ENCODE results near the gene ESR2. TPM values are rescaled to one million over a fixed set of nuclear protein-coding genes. Genes with fewer than 3 reads are reported as not detected.

The ESR2 gene
- total and polyA plus RNA-seq, 2 of the 8 experiments (the other 6 are each of a cell fraction or from before 2014, with no cell fraction given) = 0.19 to 0.23 TPM

DNA sequence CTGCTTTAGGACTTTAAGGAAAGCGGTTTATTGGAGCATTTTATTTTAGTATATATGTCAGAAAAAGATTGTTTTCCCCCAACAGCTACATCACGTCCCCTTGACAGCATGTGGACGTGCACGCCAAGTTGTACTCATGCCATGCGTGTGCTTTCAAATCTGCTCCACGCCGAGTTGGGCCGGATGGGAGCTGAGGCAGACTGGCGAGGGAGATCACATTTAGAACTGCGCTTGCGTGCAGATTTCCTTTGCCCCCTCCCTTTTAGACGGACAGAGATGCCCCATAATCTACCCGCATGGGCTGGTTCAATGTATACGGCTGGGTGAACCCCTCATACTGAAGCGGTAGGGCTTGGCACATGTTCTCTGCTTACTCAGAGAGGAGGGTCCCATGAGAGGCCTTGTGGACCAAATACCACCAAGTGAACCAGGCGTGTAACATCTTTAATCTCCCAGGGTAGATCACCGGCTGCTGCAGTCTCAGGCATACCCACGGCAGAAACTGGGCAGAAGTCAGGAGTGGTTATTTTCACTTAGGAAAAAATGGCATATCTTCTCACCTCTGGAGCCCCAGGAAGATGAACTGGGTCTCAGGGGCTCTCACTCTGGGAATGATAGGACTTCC, 92.1 kb downstream of the ESR2 start:
- Histone ChIP-seq H3K79me2 (ENCODE audit: control insufficient read depth in 1 of 2, insufficient read depth in 2 of 2, low read length in 2 of 2) (peaks cover 0 to 5% of the 10 kb centered on the region in 2 experiments; a peak in 1 of 4 replicates), H2AFZ (ENCODE audit: low read length) (no peak overlapping the region), H2BK120ac (replicated peaks; ENCODE audit: low read depth, low read length) (no peak overlapping the region), H3K4me3 (ENCODE audit: extremely low read depth in 1 of 4, insufficient read depth in 2 of 4, low read depth in 3 of 4, low read length in 4 of 4) (no peak overlapping the region), H3K4ac (replicated peaks; ENCODE audit: insufficient read length, low read depth, low read length) (no peak overlapping the region), H3K4me2 (ENCODE audit: insufficient read depth in 1 of 2, low read depth in 2 of 2, low read length in 2 of 2) (no peak overlapping the region), H3K9ac (replicated peaks in 1 of 4; ENCODE audit: extremely low read depth in 1 of 4, low read depth in 3 of 4, low read length in 3 of 4) (no peak overlapping the region), H3K4me1 (replicated peaks in 1 of 4; ENCODE audit: control insufficient read depth in 3 of 4, insufficient read depth in 4 of 4, low read length in 3 of 4) (peaks cover 3 to 14% (median 9%) of the 10 kb centered on the region in 4 experiments), H3K27me3 (replicated peaks in 1 of 4; ENCODE audit: control insufficient read depth in 3 of 4, extremely low read depth in 1 of 4, insufficient read depth in 3 of 4, low read length in 3 of 4) (no peaks in the 10 kb centered on the region), H3K56ac (replicated peaks; ENCODE audit: insufficient read length, low read depth, low read length) (no peak overlapping the region), H3K14ac (ENCODE audit: insufficient read length) (no peak overlapping the region), H4K91ac (replicated peaks; ENCODE audit: insufficient read length, low read length) (no peak overlapping the region), H4K20me1 (replicated peaks in 1 of 2; ENCODE audit: control insufficient read depth in 1 of 2, insufficient read depth in 2 of 2, low read length in 2 of 2) (peaks cover 0 to 2% of the 10 kb centered on the region in 2 experiments), H3K27ac (ENCODE audit: low read depth, low read length) (no peak overlapping the region), H3K36me3 (ENCODE audit: control insufficient read depth in 2 of 4, insufficient read depth in 4 of 4, low read length in 3 of 4) (no peaks in the 10 kb centered on the region), H3K9me3 (ENCODE audit: insufficient read depth in 2 of 2, low read depth in 1 of 2, low read length in 1 of 2) (no peaks in the 10 kb centered on the region), H2AK5ac (ENCODE audit: low read depth, low read length) (no peak overlapping the region), H2BK15ac (ENCODE audit: low read length) (no peak overlapping the region), H3K18ac (ENCODE audit: extremely low read depth, low read length) (no peak overlapping the region), H2BK12ac (ENCODE audit: low read depth, low read length) (no peak overlapping the region), H3K23me2 (ENCODE audit: low read depth, low read length) (no peaks in the 10 kb centered on the region), H3K79me1 (ENCODE audit: low read depth, low read length) (no peaks in the 10 kb centered on the region; the same call in 1 of the 2 replicates), H3K23ac (ENCODE audit: insufficient read length) (no peak overlapping the region), H4K8ac (ENCODE audit: extremely low read depth, insufficient read depth, low read length) (no peak overlapping the region), H2BK20ac (ENCODE audit: low read length) (no peak overlapping the region), H4K5ac (ENCODE audit: insufficient read length, low read depth, low read length) (no peak overlapping the region), H2BK5ac (ENCODE audit: low read depth, low read length) (no peak overlapping the region)
- DNase-seq (ENCODE audit: low read depth in 1 of 2, low spot score in 2 of 2) = no peak
- ChIA-PET CTCF (ENCODE audit: partially characterized antibody) (interaction anchor here (1.3 to 2.3 kb wide), 2 partner anchors 93 to 102 kb away, joined by 3 to 9 read pairs; no protein-coding TSS in a partner anchor), POLR2A (ENCODE audit: partially characterized antibody) (interaction anchor here (1.5 kb wide), 1 partner anchor 11 kb away, joined by 3 read pairs; no protein-coding TSS in a partner anchor)
- no peak for FAIRE-seq
- WGBS, 2 experiments (ENCODE audit: extremely low coverage in 1 of 2, insufficient coverage in 1 of 2, insufficient read length in 1 of 2, insufficient replicate concordance in 2 of 2, low coverage in 1 of 2, low lambda C conversion rate in 2 of 2, missing lambda C conversion rate in 1 of 2) = 94% methylated on average over 18 of the region's 18 CpGs; no CpG with 5 or more reads in 1 of the 2 experiments
- TF ChIP-seq CBX5 (IDR thresholded peaks at IDR 0.05; ENCODE audit: low read depth, low read length) = no peak
- TF ChIP-seq RFX5 (IDR thresholded peaks at IDR 0.05; ENCODE audit: borderline replicate concordance, low read depth, low read length) = no peak
- TF ChIP-seq, protein P1, sequence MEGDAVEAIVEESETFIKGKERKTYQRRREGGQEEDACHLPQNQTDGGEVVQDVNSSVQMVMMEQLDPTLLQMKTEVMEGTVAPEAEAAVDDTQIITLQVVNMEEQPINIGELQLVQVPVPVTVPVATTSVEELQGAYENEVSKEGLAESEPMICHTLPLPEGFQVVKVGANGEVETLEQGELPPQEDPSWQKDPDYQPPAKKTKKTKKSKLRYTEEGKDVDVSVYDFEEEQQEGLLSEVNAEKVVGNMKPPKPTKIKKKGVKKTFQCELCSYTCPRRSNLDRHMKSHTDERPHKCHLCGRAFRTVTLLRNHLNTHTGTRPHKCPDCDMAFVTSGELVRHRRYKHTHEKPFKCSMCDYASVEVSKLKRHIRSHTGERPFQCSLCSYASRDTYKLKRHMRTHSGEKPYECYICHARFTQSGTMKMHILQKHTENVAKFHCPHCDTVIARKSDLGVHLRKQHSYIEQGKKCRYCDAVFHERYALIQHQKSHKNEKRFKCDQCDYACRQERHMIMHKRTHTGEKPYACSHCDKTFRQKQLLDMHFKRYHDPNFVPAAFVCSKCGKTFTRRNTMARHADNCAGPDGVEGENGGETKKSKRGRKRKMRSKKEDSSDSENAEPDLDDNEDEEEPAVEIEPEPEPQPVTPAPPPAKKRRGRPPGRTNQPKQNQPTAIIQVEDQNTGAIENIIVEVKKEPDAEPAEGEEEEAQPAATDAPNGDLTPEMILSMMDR (IDR thresholded peaks at IDR 0.05; ENCODE audit: control extremely low read depth in 1 of 3, insufficient read depth in 1 of 3, low read depth in 1 of 3, low read length in 3 of 3) = no peak
- no peak for TF ChIP-seq EZH2 (IDR thresholded peaks at IDR 0.05; ENCODE audit: low read depth, low read length, severe bottlenecking)
- TF ChIP-seq MAX (IDR thresholded peaks at IDR 0.05) = no peak
- TF ChIP-seq ASH2L (IDR thresholded peaks at IDR 0.05; ENCODE audit: low read length) = no peak
- TF ChIP-seq RAD21 (IDR thresholded peaks at IDR 0.05 in 1 of 2, conservative IDR thresholded peaks at IDR 0.05 in 1 of 2; ENCODE audit: low read depth in 2 of 2, low read length in 2 of 2) = no peak
- TF ChIP-seq YY1 (IDR thresholded peaks at IDR 0.05; ENCODE audit: low read depth, low read length) = no peak
- TF ChIP-seq POLR2A (IDR thresholded peaks at IDR 0.05; ENCODE audit: control extremely low read depth in 1 of 2, low read depth in 2 of 2, low read length in 2 of 2) = no peak
- TF ChIP-seq BRCA1 (IDR thresholded peaks at IDR 0.05; ENCODE audit: low read depth, low read length) = no peak
